H1 (cell line): ENCODE data around the gene ZMAT5. TPM values are rescaled to one million over a fixed set of nuclear protein-coding genes. Genes with fewer than 3 reads are reported as not detected.

ENCODE experiments used
- CTCF ChIA-PET: fragments of 300-600 bp; sonication (Branson Sonifier 250); formaldehyde crosslinking; loops from one replicate; lab custom pipeline; 2021; ENCODE audit not compliant: partially characterized antibody; lab: Charles Lee
- POLR2A ChIA-PET: fragments of 300-600 bp; sonication (Branson Sonifier 250); formaldehyde crosslinking; loops from one replicate; lab custom pipeline; 2021; ENCODE audit warnings: inconsistent platforms; ENCODE audit not compliant: partially characterized antibody; lab: Charles Lee
- DNase-seq, 2 experiments: peaks; one replicate each; pipeline versions ENCODE4 v3.0.0 to v3.0.0-alpha.2; 2010 to 2022; ENCODE audit warnings: low spot score in 2 of 2, low read depth in 1 of 2, mixed read lengths in 1 of 2
- FAIRE-seq: peaks from 2 replicates; lab custom pipeline; 2011; peaks lifted over from hg19 to GRCh38; lab: Jason Lieb, UNC
- H2AFZ ChIP-seq: 2 replicates; pipeline ENCODE4 v1.8.1; 2012; ENCODE audit warnings: low read length, inconsistent platforms
- H2AK5ac ChIP-seq: 2 replicates; pipeline ENCODE4 v1.6.1; 2013; ENCODE audit warnings: low read depth, low read length
- H2BK120ac ChIP-seq: replicated peaks from 2 replicates; pipeline ENCODE3; 2013; ENCODE audit warnings: low read depth, low read length, inconsistent platforms
- H2BK12ac ChIP-seq: 2 replicates; pipeline ENCODE4 v1.6.1; 2013; ENCODE audit warnings: low read depth, low read length
- H2BK15ac ChIP-seq: 2 replicates; pipeline ENCODE4 v1.6.1; 2013; ENCODE audit warnings: low read length
- H2BK20ac ChIP-seq: 2 replicates; pipeline ENCODE4 v1.6.1; 2013; ENCODE audit warnings: low read length
- H2BK5ac ChIP-seq: 2 replicates; pipeline ENCODE4 v1.6.1; 2013; ENCODE audit warnings: low read depth, low read length
- H3K14ac ChIP-seq: 2 replicates; pipeline ENCODE4 v1.6.1; 2013; ENCODE audit warnings: inconsistent platforms; ENCODE audit not compliant: insufficient read length
- H3K18ac ChIP-seq: 2 replicates; pipeline ENCODE4 v1.6.1; 2013; ENCODE audit warnings: low read length; ENCODE audit errors: extremely low read depth
- H3K23ac ChIP-seq: 2 replicates; pipeline ENCODE4 v1.6.1; 2013; ENCODE audit warnings: inconsistent platforms; ENCODE audit not compliant: insufficient read length
- H3K23me2 ChIP-seq: 2 replicates; pipeline ENCODE4 v1.6.1; 2013; ENCODE audit warnings: low read depth, low read length
- H3K27ac ChIP-seq: 2 replicates; pipeline ENCODE4 v1.6.1; 2011; ENCODE audit warnings: low read depth, low read length, inconsistent platforms
- H3K27me3 ChIP-seq, 4 experiments: replicated peaks in 1 of 4; 1 replicate in 1 of 4; 2 replicates in 3 of 4; pipeline versions ENCODE4 v1.6.1 to v1.8.1; 2011 to 2013; ENCODE audit warnings: low read length in 3 of 4, mild to moderate bottlenecking in 3 of 4, inconsistent platforms in 2 of 4, mixed read lengths in 2 of 4, moderate library complexity in 1 of 4; ENCODE audit not compliant: control insufficient read depth in 3 of 4, insufficient read depth in 3 of 4; ENCODE audit errors: extremely low read depth in 1 of 4
- H3K36me3 ChIP-seq, 4 experiments: 2 replicates each; pipeline versions ENCODE4 v1.6.1 to v1.8.1; 2011 to 2013; ENCODE audit warnings: mild to moderate bottlenecking in 4 of 4, low read length in 3 of 4, moderate library complexity in 2 of 4, control low read depth in 1 of 4, inconsistent platforms in 1 of 4; ENCODE audit not compliant: insufficient read depth in 4 of 4, control insufficient read depth in 2 of 4
- H3K4ac ChIP-seq: replicated peaks from 2 replicates; pipeline ENCODE3; 2013; ENCODE audit warnings: low read length, low read depth, mixed read lengths, inconsistent platforms; ENCODE audit not compliant: insufficient read length
- H3K4me1 ChIP-seq, 4 experiments: replicated peaks in 1 of 4; 1 replicate in 1 of 4; 2 replicates in 3 of 4; pipeline versions ENCODE4 v1.6.1 to v1.8.1; 2011 to 2013; ENCODE audit warnings: low read length in 3 of 4, inconsistent platforms in 2 of 4, mixed read lengths in 1 of 4; ENCODE audit not compliant: insufficient read depth in 4 of 4, control insufficient read depth in 3 of 4
- H3K4me2 ChIP-seq, 2 experiments: 2 replicates each; pipeline versions ENCODE4 v1.6.1 to v1.8.1; 2011 to 2013; ENCODE audit warnings: low read depth in 2 of 2, low read length in 2 of 2, control low read depth in 1 of 2, inconsistent platforms in 1 of 2, mild to moderate bottlenecking in 1 of 2; ENCODE audit not compliant: insufficient read depth in 1 of 2
- H3K4me3 ChIP-seq, 4 experiments: fragments of 200-600, 300-600 bp in 1 of 4; sonication (generic), shearing (Covaris generic), sonication (Bioruptor Twin) in 1 of 4; 2 replicates each; pipeline versions ENCODE4 v1.5.1 to v1.8.1; 2011 to 2016; ENCODE audit warnings: low read length in 4 of 4, low read depth in 3 of 4, control low read depth in 2 of 4, inconsistent platforms in 2 of 4, mild to moderate bottlenecking in 2 of 4, mixed read lengths in 1 of 4, moderate library complexity in 1 of 4; ENCODE audit not compliant: insufficient read depth in 2 of 4; ENCODE audit errors: extremely low read depth in 1 of 4
- H3K56ac ChIP-seq: replicated peaks from 2 replicates; pipeline ENCODE3; 2013; ENCODE audit warnings: low read depth, mild to moderate bottlenecking, mixed read lengths, low read length, inconsistent platforms; ENCODE audit not compliant: insufficient read length
- H3K79me1 ChIP-seq: 2 replicates; pipeline ENCODE4 v1.6.1; 2013; ENCODE audit warnings: low read depth, low read length, control low read depth
- H3K79me2 ChIP-seq, 2 experiments: 2 replicates each; pipeline versions ENCODE4 v1.6.1 to v1.8.1; 2012 to 2013; ENCODE audit warnings: low read length in 2 of 2, mild to moderate bottlenecking in 2 of 2, inconsistent platforms in 1 of 2; ENCODE audit not compliant: insufficient read depth in 2 of 2, control insufficient read depth in 1 of 2
- H3K9ac ChIP-seq, 4 experiments: replicated peaks in 1 of 4; 1 replicate in 1 of 4; 2 replicates in 3 of 4; pipeline versions ENCODE4 v1.6.1 to v1.8.1; 2011 to 2013; ENCODE audit warnings: low read depth in 3 of 4, low read length in 3 of 4, control low read depth in 2 of 4, mild to moderate bottlenecking in 2 of 4, moderate library complexity in 2 of 4, inconsistent platforms in 1 of 4; ENCODE audit errors: extremely low read depth in 1 of 4
- H3K9me3 ChIP-seq, 2 experiments: 2 replicates each; pipeline versions ENCODE4 v1.6.1 to v1.8.1; 2012 to 2013; ENCODE audit warnings: mild to moderate bottlenecking in 2 of 2, moderate library complexity in 2 of 2, control low read depth in 1 of 2, inconsistent platforms in 1 of 2, low read depth in 1 of 2, low read length in 1 of 2, mixed read lengths in 1 of 2; ENCODE audit not compliant: insufficient read depth in 2 of 2
- H4K20me1 ChIP-seq, 2 experiments: replicated peaks in 1 of 2; 2 replicates each; pipeline versions ENCODE3 to v1.8.1; 2011 to 2013; ENCODE audit warnings: inconsistent platforms in 2 of 2, low read length in 2 of 2, mild to moderate bottlenecking in 1 of 2; ENCODE audit not compliant: insufficient read depth in 2 of 2, control insufficient read depth in 1 of 2
- H4K5ac ChIP-seq: 2 replicates; pipeline ENCODE4 v1.6.1; 2013; ENCODE audit warnings: low read length, low read depth, mixed read lengths, inconsistent platforms; ENCODE audit not compliant: insufficient read length
- H4K8ac ChIP-seq: 2 replicates; pipeline ENCODE4 v1.8.0; 2013; ENCODE audit warnings: mild to moderate bottlenecking, moderate library complexity, low read length, inconsistent platforms; ENCODE audit not compliant: insufficient read depth; ENCODE audit errors: extremely low read depth
- H4K91ac ChIP-seq: replicated peaks from 2 replicates; pipeline ENCODE3; 2013; ENCODE audit warnings: low read length, mixed read lengths, inconsistent platforms; ENCODE audit not compliant: insufficient read length
- ATF2 ChIP-seq: IDR thresholded peaks from 2 replicates; pipeline ENCODE4 v1.6.1; 2012; ENCODE audit warnings: low read length, inconsistent platforms
- BACH1 ChIP-seq: IDR thresholded peaks from 2 replicates; pipeline ENCODE4 v1.6.1; 2012; ENCODE audit warnings: low read length, improper control_type of control experiment
- RFX5 ChIP-seq: IDR thresholded peaks from 2 replicates; pipeline ENCODE4 v1.6.1; 2011; ENCODE audit warnings: low read depth, low read length, improper control_type of control experiment, borderline replicate concordance
- SIRT6 ChIP-seq: IDR thresholded peaks from one replicate; pipeline ENCODE4 v1.7.1; 2012; ENCODE audit warnings: low read length, inconsistent platforms
- TBP ChIP-seq: IDR thresholded peaks from 2 replicates; pipeline ENCODE4 v1.6.1; 2011; ENCODE audit warnings: low read depth, low read length, improper control_type of control experiment
- WGBS, 2 experiments: shearing (Covaris generic) in 1 of 2; methylation state at CpG; one replicate each; pipeline versions ENCODE4 v1.1.6 to v1.1.7; 2013 to 2015; ENCODE audit warnings: low lambda C conversion rate in 2 of 2, mixed read lengths in 2 of 2, inconsistent platforms in 1 of 2, low coverage in 1 of 2, missing lambda C conversion rate in 1 of 2; ENCODE audit not compliant: insufficient replicate concordance in 2 of 2, insufficient coverage in 1 of 2, insufficient read length in 1 of 2; ENCODE audit errors: extremely low coverage in 1 of 2, missing lambda C conversion rate in 1 of 2; 5-methylcytosine and 5-hydroxymethylcytosine counted together
- polyA plus RNA-seq, 7 experiments: library from polyadenylated mRNA; depleted of rRNA in 3 of 7; stranded (reverse) in 5 of 7; unstranded in 2 of 7; fragments of >200 nt in 5 of 7; fragments of 200-250 nt in 2 of 7; gene quantifications; 1 replicate in 5 of 7; 2 replicates in 1 of 7; 4 replicates in 1 of 7; pipeline versions ENCODE4 v1.2.1 to v1.2.3, GENCODE V29; 2011 to 2013; ENCODE audit warnings: missing spikeins in 2 of 7, mixed read lengths in 2 of 7
- total RNA-seq: library from RNA; stranded (reverse); fragmentation: NEBNext Ultra II Directional; extraction: Animal tissue kit (Norgen Biotek cat#: 25700); gene quantifications from 2 replicates; pipeline ENCODE4 v1.2.1, GENCODE V29; 2021

The ZMAT5 gene
- total and polyA plus RNA-seq, 2 of the 8 experiments (the other 6 are each of a cell fraction or from before 2014, with no cell fraction given): 14.0 to 38.3 TPM

GRCh38 chr22:29722587-29722986, 44.2 kb downstream of the ZMAT5 start:
- POLR2A ChIA-PET: no interaction called here
- CTCF ChIA-PET: interaction anchor here (0.6 to 2.4 kb wide), 9 partner anchors 10 to 97 kb away, joined by 3 to 12 read pairs (median 4); no protein-coding TSS in a partner anchor
- WGBS, 2 experiments: 96% methylated on average over 16 of the region's 16 CpGs; no CpG with 5 or more reads in 1 of the 2 experiments

More at GRCh38 chr22:29722587-29722986, 44.2 kb downstream of the ZMAT5 start:
- peaks cover 1 to 3% of the 10 kb centered on the region in 2 experiments for H4K20me1 ChIP-seq
- FAIRE-seq (no peak), DNase-seq (no peak)
- H2BK5ac ChIP-seq: no peak overlapping the region
- TF ChIP-seq BACH1: no peak
- TF ChIP-seq TBP: no peak
- no peak for TF ChIP-seq SIRT6
- no peak for TF ChIP-seq RFX5
- no peak for TF ChIP-seq ATF2
- H3K23ac ChIP-seq: no peak overlapping the region
- no peak overlapping the region for H2AK5ac ChIP-seq
- peak overlapping the region; percentile 19 for H3K18ac ChIP-seq
- no peak overlapping the region for H2AFZ ChIP-seq
- no peak overlapping the region for H3K56ac ChIP-seq
- peaks cover 21 to 45% (median 35%) of the 10 kb centered on the region in 4 experiments for H3K27me3 ChIP-seq
- no peaks in the 10 kb centered on the region for H3K79me1 ChIP-seq
- H3K4me1 ChIP-seq: peaks cover 0 to 20% (median 7%) of the 10 kb centered on the region in 4 experiments; a peak in 6 of 7 replicates
- H3K79me2 ChIP-seq: no peaks in the 10 kb centered on the region
- no peak overlapping the region for H3K27ac ChIP-seq
- H3K4me3 ChIP-seq: no peak overlapping the region
- no peaks in the 10 kb centered on the region for H3K9me3 ChIP-seq
- H3K36me3 ChIP-seq: no peaks in the 10 kb centered on the region
- H2BK20ac ChIP-seq: no peak overlapping the region
- H3K23me2 ChIP-seq: peaks cover 5% of the 10 kb centered on the region; the same call in 1 of the 2 replicates
- no peak overlapping the region for H2BK15ac ChIP-seq
- H2BK120ac ChIP-seq: no peak overlapping the region
- H3K9ac ChIP-seq: no peak overlapping the region
- no peak overlapping the region for H4K91ac ChIP-seq
- H4K8ac ChIP-seq: no peak overlapping the region
- H4K5ac ChIP-seq: no peak overlapping the region
- H3K4ac ChIP-seq: no peak overlapping the region
- H3K14ac ChIP-seq: no peak overlapping the region
- H2BK12ac ChIP-seq: no peak overlapping the region
- H3K4me2 ChIP-seq: no peak overlapping the region
